Measurements from ENCODE around the gene PANX2. TPM values are rescaled to one million over a fixed set of nuclear protein-coding genes. Genes with fewer than 3 reads are reported as not detected.

PANX2 gene
- total and polyA plus RNA-seq, 2 experiments from 2014 or later, result 2.8 to 5.1 TPM

- TF ChIP-seq ETS1 (IDR thresholded peaks at IDR 0.05), result no peak
- no peak for TF ChIP-seq EZH2 (IDR thresholded peaks at IDR 0.05; ENCODE audit: low read depth, unreplicated experiment)
- TF ChIP-seq ZNF114 (CRISPR knock-in tag; IDR thresholded peaks at IDR 0.05), result no peak
- TF ChIP-seq NANOG (IDR thresholded peaks at IDR 0.05; ENCODE audit: borderline replicate concordance), result no peak
- TF ChIP-seq CREB1 (CRISPR knock-in tag; IDR thresholded peaks at IDR 0.05; ENCODE audit: low read depth), result no peak
- no peak for TF ChIP-seq CTCF (conservative IDR thresholded peaks at IDR 0.05; ENCODE audit: low read depth in 2 of 2)
- TF ChIP-seq REST (IDR thresholded peaks at IDR 0.05; ENCODE audit: unreplicated experiment), result no peak
These were observed 31.5 kb upstream of the PANX2 start (continued) for GRCh38 chr22:50138988-50139387.

GRCh38 chr22:50139843-50140415 lies 30.6 kb upstream of the PANX2 start:
- DNase-seq (ENCODE audit: low spot score), result no peak
- no peaks in the 10 kb centered on the region for H3K4me1 ChIP-seq (ENCODE audit: insufficient read depth)
- TF ChIP-seq JUNB (IDR thresholded peaks at IDR 0.05; ENCODE audit: unreplicated experiment) (no peak), CTCF (conservative IDR thresholded peaks at IDR 0.05; ENCODE audit: low read depth in 2 of 2) (no peak), CREB1 (CRISPR knock-in tag; IDR thresholded peaks at IDR 0.05; ENCODE audit: low read depth) (no peak), NANOG (IDR thresholded peaks at IDR 0.05; ENCODE audit: borderline replicate concordance) (no peak), ZNF462 (CRISPR knock-in tag; IDR thresholded peaks at IDR 0.05) (no peak), ZNF114 (CRISPR knock-in tag; IDR thresholded peaks at IDR 0.05) (no peak)

More at GRCh38 chr22:50139843-50140415, 30.6 kb upstream of the PANX2 start:
- no peaks in the 10 kb centered on the region for H3K27me3 ChIP-seq (ENCODE audit: insufficient read depth)
- H3F3A ChIP-seq (replicated peaks; ENCODE audit: low read depth), result no peaks in the 10 kb centered on the region
- no peaks in the 10 kb centered on the region for H3K79me2 ChIP-seq (replicated peaks; ENCODE audit: insufficient read depth)
- H3K4me3 Mint-ChIP-seq, result no peak overlapping the region
- H3K36me3 ChIP-seq (ENCODE audit: insufficient read depth), result no peaks in the 10 kb centered on the region
- H2AFZ ChIP-seq, result no peak overlapping the region
- H3K4me1 Mint-ChIP-seq, result peaks cover 3% of the 10 kb centered on the region; the same call in 1 of the 3 replicates
- H3K9me2 ChIP-seq (ENCODE audit: insufficient read depth), result no peaks in the 10 kb centered on the region
- ATAC-seq, result no peak
- H3K36me3 Mint-ChIP-seq (ENCODE audit: low read depth), result no peaks in the 10 kb centered on the region
- peaks cover 4% of the 10 kb centered on the region for H3K27me3 Mint-ChIP-seq (ENCODE audit: insufficient read depth, low read depth, poor library complexity)
- no peak overlapping the region for H3K27ac ChIP-seq (ENCODE audit: low read depth)
- no peaks in the 10 kb centered on the region for H3K9me3 Mint-ChIP-seq
- no peaks in the 10 kb centered on the region for H4K20me1 ChIP-seq (replicated peaks; ENCODE audit: insufficient read depth)
- H3K4me3 ChIP-seq, result no peak overlapping the region
- no peak overlapping the region for H3K27ac Mint-ChIP-seq
- no peak overlapping the region for H3K4me2 ChIP-seq
